Measurements from ENCODE around the gene GRIK4.

DNA sequence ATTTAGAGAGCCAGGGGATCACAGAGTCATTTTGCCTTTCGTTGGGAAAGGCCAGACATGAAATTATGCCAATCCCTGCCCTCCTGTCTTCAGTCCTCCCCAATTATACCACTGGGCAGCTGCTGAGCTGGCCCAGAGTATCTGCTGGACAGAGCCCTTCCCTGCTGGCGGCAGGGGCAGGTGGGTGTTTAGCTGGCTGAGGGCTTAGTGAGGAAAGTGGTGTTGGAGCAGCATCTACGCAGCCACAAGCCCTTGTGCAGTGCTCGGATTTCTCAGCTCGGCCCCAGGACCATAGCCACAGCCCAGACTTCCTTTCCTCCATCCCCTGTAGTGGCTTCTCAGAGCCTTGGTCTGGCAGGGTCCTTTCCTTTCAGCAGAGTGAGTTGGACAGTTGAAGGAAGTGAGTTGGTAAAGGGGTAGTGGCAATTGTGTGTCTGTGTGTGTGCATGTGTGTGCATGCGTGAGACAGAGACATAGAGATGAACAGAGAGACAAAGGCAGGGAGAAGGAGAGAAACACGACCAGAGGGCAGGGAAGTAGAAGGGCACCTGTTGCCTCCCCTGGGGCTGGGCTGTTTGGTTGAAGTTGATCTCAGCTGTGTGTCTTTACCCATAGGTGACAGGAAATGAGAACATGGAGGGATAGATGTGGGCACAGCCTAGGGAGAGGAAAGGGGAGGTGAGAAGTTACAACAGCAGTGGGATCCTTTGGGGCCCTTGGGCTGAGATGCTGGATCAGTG, 66.2 kb downstream of the GRIK4 start:
- TF ChIP-seq POLR2A (IDR thresholded peaks at IDR 0.05; ENCODE audit: low read depth, low read length) (no peak), POLR2AphosphoS5 (IDR thresholded peaks at IDR 0.05; ENCODE audit: low read depth, low read length) (no peak)

All from GM12892 (cell line).